Pancreas (tissue), 10 donors: Measurements from ENCODE around the gene KRT84. TPM values are rescaled to one million over a fixed set of nuclear protein-coding genes. Genes with fewer than 3 reads are reported as not detected.

Experiments used
- ATAC-seq, 4 donors: fragments of 200-7000 bp; cut with Tn5 transposase; one replicate each; pipeline versions ENCODE4 v1.8.0 to v1.9.1; 2020; ENCODE audit warnings: mild to moderate bottlenecking in 4 of 4, moderate library complexity in 4 of 4
- DNase-seq, 6 donors: peaks; one replicate each; pipeline ENCODE4 v3.0.0-alpha.2; 2020
- FAIRE-seq: peaks from 2 replicates; lab custom pipeline; 2012; peaks lifted over from hg19 to GRCh38; lab: Jason Lieb, UNC
- H3K27ac ChIP-seq, 4 donors: fragments of 200-600 bp; sonication (generic); 1 replicate in 3 of 4; 2 replicates in 1 of 4; pipeline versions ENCODE4 v1.5.0 to v1.8.0; 2020
- H3K27me3 ChIP-seq, 4 donors: fragments of 200-600 bp; one replicate each; pipeline ENCODE4 v1.8.0; 2021
- H3K36me3 ChIP-seq, 3 donors: fragments of 200-600 bp; sonication (generic) in 1 of 3; one replicate each; pipeline versions ENCODE4 v1.5.0 to v1.8.0; 2020 to 2021
- H3K4me1 ChIP-seq, 3 donors: fragments of 200-600 bp; one replicate each; pipeline ENCODE4 v1.8.0; 2021
- H3K4me3 ChIP-seq, 4 donors: fragments of 200-600 bp; sonication (generic) in 2 of 4; one replicate each; pipeline versions ENCODE4 v1.5.0 to v1.8.0; 2020 to 2021
- H3K9me3 ChIP-seq, 4 donors: fragments of 200-600 bp; one replicate each; pipeline ENCODE4 v1.8.0; 2021
- WGBS, 2 donors: extraction: QIAGEN DNeasy Blood & Tissue Kit; methylation state at CpG; one replicate each; pipeline ENCODE4 v1.1.7; 2013; 5-methylcytosine and 5-hydroxymethylcytosine counted together
- intact Hi-C, 3 donors: fragments of 100-400 bp; cut with DNase I; formaldehyde crosslinking; loops; one replicate each; pipeline versions ENCODE4 v1.11.1 to v1.14.2; 2022
- polyA plus RNA-seq, 2 donors: library from polyadenylated mRNA; stranded (reverse); fragments of 200-250 nt; gene quantifications; one replicate each; pipeline ENCODE4 v1.2.3, GENCODE V29; 2013
- total RNA-seq, 6 donors: library from RNA; stranded (reverse); fragmentation: NEBNext Ultra II Directional in 4 of 6; extraction: Animal tissue kit (Norgen Biotek cat#: 25700) in 4 of 6; gene quantifications; one replicate each; pipeline versions ENCODE4 v1.2.1 to v1.2.4, GENCODE V29; 2021 to 2023
- TF ChIP-seq, protein P1 (sequence below), 4 donors: fragments of 200-600 bp; sonication (generic) in 3 of 4; IDR thresholded peaks; one replicate each; pipeline versions ENCODE4 v1.5.0 to v1.8.0; 2021; ENCODE audit warnings: antibody characterized with exemption in 4 of 4
- donor health status: healthy with polysubstance abuse.
- donor health status: DM: no; HTN: no; CAD: no; lungs with moderate emphysema.
- donor health status: DM: no; HTN: no; CAD: no.
- donor health status: control.
- donor health status: control.
- donor health status: Bipolar disorder and iron deficiency.
- donor health status: DM: yes; HTN: yes; CAD: no.
- donor health status: DM: no; HTN: no; CAD: no.
- donor health status: DM: no; HTN: no; CAD: no.
- donor health status: DM: yes; HTN: yes; CAD: no.

Gene KRT84
- total and polyA plus RNA-seq, 8 donors: not detected

DNA sequence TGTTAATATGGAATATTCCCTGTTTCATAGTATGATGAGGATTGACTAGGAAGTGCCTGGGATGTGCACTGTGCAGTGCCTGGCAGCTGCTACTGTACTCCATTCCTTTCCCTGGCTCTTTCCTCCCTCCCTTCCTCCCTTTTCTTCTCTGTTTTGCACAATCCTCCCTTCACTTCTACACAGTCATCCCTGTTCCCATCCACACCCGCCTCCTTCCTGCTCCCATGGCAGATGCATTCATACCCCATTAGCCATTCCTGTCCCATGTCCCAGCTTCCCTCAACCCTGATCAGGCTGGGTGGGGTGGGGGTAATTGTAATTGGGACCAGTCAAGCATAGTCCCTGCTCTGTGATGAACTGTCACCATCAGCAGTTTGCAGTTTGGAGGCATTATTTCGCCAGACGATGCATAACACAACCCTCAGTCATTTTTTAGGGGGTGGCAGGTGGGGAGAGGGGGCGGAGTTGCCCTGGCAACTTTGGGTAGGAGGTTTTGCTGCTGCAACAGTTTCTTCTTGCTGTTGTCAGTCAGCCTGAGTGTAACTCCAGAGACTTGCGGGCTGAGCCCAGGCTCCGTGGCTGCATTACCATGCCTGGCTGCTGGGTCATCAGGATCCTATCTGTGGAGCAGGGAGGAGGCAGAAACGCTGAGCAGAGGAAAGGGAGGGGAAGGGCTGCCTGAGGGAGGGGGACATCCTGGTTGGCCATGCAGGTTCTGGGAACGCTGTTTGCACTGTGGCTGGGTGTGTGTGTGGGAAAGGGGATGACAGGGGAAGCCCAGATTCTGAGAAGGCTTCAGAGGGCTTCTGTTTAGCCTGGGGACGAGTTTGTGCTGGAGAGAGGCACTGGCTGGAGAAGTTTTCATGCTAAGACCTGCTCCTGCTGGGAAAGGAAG is 4.1 kb upstream of the KRT84 start:
- no peak for FAIRE-seq
- H3K27ac ChIP-seq: no peak overlapping the region
- no peaks in the 10 kb centered on the region for H3K27me3 ChIP-seq
- no peak overlapping the region for H3K4me3 ChIP-seq
- intact Hi-C loops: loop anchor here in 1 of 3 donors (10.0 kb wide), 2 partner anchors 105 to 185 kb away; partner anchors contain the start of genes KRT6A and KRT74
- no peaks in the 10 kb centered on the region for H3K36me3 ChIP-seq
- peak in 1 of 4 donors; percentile 31 for ATAC-seq
- WGBS, 2 donors: 50 to 55% methylated on average over 9 of the region's 9 CpGs
- DNase-seq: no peak
- TF ChIP-seq, protein P1, sequence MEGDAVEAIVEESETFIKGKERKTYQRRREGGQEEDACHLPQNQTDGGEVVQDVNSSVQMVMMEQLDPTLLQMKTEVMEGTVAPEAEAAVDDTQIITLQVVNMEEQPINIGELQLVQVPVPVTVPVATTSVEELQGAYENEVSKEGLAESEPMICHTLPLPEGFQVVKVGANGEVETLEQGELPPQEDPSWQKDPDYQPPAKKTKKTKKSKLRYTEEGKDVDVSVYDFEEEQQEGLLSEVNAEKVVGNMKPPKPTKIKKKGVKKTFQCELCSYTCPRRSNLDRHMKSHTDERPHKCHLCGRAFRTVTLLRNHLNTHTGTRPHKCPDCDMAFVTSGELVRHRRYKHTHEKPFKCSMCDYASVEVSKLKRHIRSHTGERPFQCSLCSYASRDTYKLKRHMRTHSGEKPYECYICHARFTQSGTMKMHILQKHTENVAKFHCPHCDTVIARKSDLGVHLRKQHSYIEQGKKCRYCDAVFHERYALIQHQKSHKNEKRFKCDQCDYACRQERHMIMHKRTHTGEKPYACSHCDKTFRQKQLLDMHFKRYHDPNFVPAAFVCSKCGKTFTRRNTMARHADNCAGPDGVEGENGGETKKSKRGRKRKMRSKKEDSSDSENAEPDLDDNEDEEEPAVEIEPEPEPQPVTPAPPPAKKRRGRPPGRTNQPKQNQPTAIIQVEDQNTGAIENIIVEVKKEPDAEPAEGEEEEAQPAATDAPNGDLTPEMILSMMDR (IDR thresholded peaks at IDR 0.05): no peak
- no peaks in the 10 kb centered on the region for H3K4me1 ChIP-seq
- H3K9me3 ChIP-seq: no peaks in the 10 kb centered on the region

DNA sequence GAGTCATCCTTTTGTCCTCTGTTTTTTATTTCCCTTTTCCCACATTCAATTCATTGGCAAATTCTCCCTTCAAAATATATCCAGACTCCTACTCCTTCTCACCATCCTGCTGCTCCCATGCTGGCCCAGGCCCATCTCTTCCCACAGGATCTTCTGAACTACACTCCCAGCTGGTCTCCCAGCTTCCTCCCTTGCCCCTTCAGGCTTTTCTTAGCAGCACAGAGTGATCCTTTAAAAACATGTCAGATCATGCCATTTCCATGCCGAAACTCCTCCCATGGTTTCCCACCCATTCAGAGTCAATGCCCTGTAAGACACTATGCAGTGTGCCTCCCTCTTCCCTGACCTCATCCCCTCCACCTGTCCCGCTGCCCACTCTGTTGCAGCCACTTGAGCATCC is 2.4 kb upstream of the KRT84 start:
- no peak overlapping the region for H3K27ac ChIP-seq
- FAIRE-seq (no peak), ATAC-seq (no peak), DNase-seq (no peak)
- intact Hi-C loops: loop anchor here in 1 of 3 donors (10.0 kb wide), 1 partner anchor 187 kb away; the partner anchor contains the start of gene KRT74
- H3K36me3 ChIP-seq: no peaks in the 10 kb centered on the region
- 83 to 92% methylated on average over 2 of the region's 2 CpGs for WGBS, 2 donors
- no peaks in the 10 kb centered on the region for H3K27me3 ChIP-seq
- no peak overlapping the region for H3K4me3 ChIP-seq
- H3K9me3 ChIP-seq: no peaks in the 10 kb centered on the region
- H3K4me1 ChIP-seq: no peaks in the 10 kb centered on the region
- TF ChIP-seq, protein P1 (IDR thresholded peaks at IDR 0.05): no peak

DNA sequence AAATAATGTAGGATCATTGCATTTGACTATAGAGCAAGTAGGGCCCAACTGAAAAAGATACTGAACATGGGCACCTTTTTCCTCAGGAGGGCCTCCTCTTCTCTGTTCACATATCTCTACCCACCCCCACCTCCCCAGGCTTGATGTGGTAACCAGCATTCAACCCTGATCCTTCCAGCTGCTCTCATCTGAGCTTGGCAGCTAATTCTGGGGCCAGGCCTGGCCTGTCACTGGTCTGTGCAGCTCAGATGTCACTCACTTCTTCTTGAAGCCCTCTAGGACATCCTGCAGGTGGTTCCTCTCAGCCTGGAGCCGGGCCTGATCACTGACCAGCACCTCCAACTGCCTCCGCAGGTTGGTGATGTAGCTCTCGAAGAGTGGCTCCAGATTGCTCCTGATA is 2.1 kb downstream of the KRT84 start:
- no peaks in the 10 kb centered on the region for H3K36me3 ChIP-seq
- no peaks in the 10 kb centered on the region for H3K4me1 ChIP-seq
- H3K9me3 ChIP-seq: no peaks in the 10 kb centered on the region
- no peak overlapping the region for H3K27ac ChIP-seq
- FAIRE-seq (no peak), DNase-seq (no peak), ATAC-seq (no peak)
- H3K4me3 ChIP-seq: no peak overlapping the region
- WGBS, 2 donors: 89 to 95% methylated on average over 3 of the region's 3 CpGs
- H3K27me3 ChIP-seq: no peaks in the 10 kb centered on the region
- TF ChIP-seq, protein P1 (IDR thresholded peaks at IDR 0.05): no peak
- intact Hi-C loops: loop anchor here in 1 of 3 donors (10.0 kb wide), 1 partner anchor 191 kb away; the partner anchor contains the start of gene KRT74

DNA sequence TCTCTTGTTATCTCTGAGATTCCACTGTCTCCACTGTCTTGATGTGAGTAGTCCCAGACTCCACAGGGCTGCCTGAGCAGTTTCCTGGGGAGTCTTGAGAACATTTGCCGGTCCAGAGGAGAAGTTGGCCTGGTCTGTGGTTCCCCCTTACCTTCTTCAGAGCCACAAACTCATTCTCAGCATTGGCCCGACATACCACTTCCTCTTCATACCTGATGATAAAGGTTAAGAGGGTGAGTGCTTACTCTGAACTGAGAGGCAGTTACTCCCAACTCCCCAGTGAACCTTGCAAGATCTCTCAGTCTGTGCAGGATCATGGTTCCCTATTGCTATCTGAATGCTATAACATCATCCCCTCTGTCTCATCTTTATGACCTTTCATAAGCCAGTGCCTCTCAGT is 2.6 kb downstream of the KRT84 start:
- no peak overlapping the region for H3K27ac ChIP-seq
- intact Hi-C loops: loop anchor here in 1 of 3 donors (10.0 kb wide), 1 partner anchor 192 kb away; the partner anchor contains the start of gene KRT74
- H3K9me3 ChIP-seq: no peaks in the 10 kb centered on the region
- H3K4me1 ChIP-seq: no peaks in the 10 kb centered on the region
- 73 to 85% methylated on average over 2 of the region's 2 CpGs for WGBS, 2 donors
- no peaks in the 10 kb centered on the region for H3K36me3 ChIP-seq
- H3K27me3 ChIP-seq: no peaks in the 10 kb centered on the region
- TF ChIP-seq, protein P1 (IDR thresholded peaks at IDR 0.05): no peak
- FAIRE-seq (no peak), ATAC-seq (no peak), DNase-seq (no peak)
- no peak overlapping the region for H3K4me3 ChIP-seq
